ENCODE data around the gene GNS. TPM values are rescaled to one million over a fixed set of nuclear protein-coding genes. Genes with fewer than 3 reads are reported as not detected.

The GNS gene
- total RNA-seq, 2 donors from 2014 or later, result 76.5 to 106 TPM

DNA sequence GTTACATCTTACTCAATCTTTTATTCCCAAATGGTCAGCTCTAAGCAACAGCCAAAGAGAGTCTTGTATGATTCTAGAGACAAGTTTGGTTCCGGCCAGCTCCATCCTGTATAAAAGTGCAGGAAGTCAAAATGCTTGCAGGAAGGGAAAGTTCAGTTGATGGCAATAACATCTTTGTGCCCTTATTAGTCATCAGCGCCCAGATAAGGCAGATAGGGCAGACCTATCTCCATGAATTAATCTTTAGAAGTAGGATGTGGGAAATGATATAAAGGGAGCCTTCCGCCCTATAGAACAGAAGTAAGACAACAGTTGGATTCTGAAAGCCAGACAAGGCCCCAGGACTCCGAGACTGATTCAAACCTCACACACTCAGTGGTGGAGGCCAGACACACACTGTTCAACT, 6.4 kb downstream of the GNS start:
- Histone ChIP-seq H3K9me3 (no peaks in the 10 kb centered on the region), H3K27me3 (no peaks in the 10 kb centered on the region), H3K4me1 (peaks cover 0 to 19% of the 10 kb centered on the region in 2 donors), H3K27ac (peak overlapping the region in 1 of 2 donors; percentile 3), H3K36me3 (peaks cover 12% of the 10 kb centered on the region), H3K4me3 (no peak overlapping the region)
- TF ChIP-seq, protein P1, sequence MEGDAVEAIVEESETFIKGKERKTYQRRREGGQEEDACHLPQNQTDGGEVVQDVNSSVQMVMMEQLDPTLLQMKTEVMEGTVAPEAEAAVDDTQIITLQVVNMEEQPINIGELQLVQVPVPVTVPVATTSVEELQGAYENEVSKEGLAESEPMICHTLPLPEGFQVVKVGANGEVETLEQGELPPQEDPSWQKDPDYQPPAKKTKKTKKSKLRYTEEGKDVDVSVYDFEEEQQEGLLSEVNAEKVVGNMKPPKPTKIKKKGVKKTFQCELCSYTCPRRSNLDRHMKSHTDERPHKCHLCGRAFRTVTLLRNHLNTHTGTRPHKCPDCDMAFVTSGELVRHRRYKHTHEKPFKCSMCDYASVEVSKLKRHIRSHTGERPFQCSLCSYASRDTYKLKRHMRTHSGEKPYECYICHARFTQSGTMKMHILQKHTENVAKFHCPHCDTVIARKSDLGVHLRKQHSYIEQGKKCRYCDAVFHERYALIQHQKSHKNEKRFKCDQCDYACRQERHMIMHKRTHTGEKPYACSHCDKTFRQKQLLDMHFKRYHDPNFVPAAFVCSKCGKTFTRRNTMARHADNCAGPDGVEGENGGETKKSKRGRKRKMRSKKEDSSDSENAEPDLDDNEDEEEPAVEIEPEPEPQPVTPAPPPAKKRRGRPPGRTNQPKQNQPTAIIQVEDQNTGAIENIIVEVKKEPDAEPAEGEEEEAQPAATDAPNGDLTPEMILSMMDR (IDR thresholded peaks at IDR 0.05), result no peak
- no peak for DNase-seq (ENCODE audit: low spot score)

DNA sequence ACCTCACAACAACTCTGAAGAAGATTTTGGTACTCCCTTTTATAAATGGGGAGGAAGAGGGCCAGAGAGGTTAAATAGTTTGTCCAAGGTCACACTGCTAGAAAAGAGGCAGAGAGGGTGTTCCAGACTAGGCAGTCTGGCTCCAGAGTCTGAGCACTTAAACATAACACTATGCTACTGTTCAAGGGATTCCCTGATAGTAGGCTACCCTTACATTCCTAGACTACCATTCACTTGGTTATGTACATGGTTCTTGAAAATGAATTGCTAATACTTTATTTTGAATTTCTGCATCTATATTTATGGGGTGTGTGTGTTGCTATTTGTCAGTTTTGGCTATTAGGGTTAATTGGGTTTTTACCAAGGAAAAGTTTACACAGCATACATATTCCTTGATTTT, 7.2 kb downstream of the GNS start:
- H3K36me3 ChIP-seq, result peaks cover 12% of the 10 kb centered on the region
- peaks cover 0 to 13% of the 10 kb centered on the region in 2 donors for H3K4me1 ChIP-seq
- DNase-seq (ENCODE audit: low spot score), result no peak
- no peak overlapping the region for H3K4me3 ChIP-seq
- TF ChIP-seq, protein P1 (IDR thresholded peaks at IDR 0.05), result no peak
- peak overlapping the region in 1 of 2 donors; percentile 3 for H3K27ac ChIP-seq
- no peaks in the 10 kb centered on the region for H3K9me3 ChIP-seq
- H3K27me3 ChIP-seq, result no peaks in the 10 kb centered on the region

DNA sequence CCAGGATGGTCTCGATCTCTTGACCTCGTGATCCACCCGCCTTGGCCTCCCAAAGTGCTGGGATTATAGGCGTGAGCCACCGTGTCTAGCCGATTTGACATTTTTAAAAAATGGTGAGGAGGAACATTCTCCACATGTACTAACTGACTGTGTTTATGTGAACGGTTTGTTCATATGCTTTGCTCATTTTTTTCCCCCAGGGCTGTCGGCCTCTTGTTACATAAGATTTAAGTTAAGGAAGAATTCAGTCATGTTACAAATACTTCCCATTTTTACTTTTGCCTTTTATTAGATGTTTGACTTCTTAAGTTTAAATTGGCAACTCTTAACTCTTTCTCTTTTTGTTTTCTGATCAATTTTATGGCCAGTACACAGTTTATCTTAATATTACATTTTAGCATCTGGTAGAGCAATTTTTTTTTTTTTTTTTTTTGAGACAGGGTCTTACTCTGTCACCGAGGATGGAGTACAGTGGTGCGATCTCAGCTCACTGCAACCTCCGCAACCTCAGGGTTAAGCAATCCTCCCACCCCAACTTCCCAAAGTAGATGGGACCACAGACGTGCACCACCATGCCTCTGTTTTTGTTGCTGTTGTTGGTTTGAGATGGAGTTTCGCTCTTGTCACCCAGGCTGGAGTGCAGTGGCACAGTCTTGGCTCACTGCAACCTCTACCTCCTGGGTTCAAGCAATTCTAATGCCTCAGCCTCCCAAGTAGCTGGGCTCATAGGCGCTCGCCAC, 9.6 kb downstream of the GNS start:
- no peak overlapping the region for H3K27ac ChIP-seq
- no peak for DNase-seq (ENCODE audit: low spot score)
- TF ChIP-seq, protein P1 (IDR thresholded peaks at IDR 0.05), result no peak
- H3K36me3 ChIP-seq, result peaks cover 13% of the 10 kb centered on the region
- no peak overlapping the region for H3K4me3 ChIP-seq
- H3K27me3 ChIP-seq, result no peaks in the 10 kb centered on the region
- H3K9me3 ChIP-seq, result no peaks in the 10 kb centered on the region
- H3K4me1 ChIP-seq, result peaks cover 0 to 12% of the 10 kb centered on the region in 2 donors

DNA sequence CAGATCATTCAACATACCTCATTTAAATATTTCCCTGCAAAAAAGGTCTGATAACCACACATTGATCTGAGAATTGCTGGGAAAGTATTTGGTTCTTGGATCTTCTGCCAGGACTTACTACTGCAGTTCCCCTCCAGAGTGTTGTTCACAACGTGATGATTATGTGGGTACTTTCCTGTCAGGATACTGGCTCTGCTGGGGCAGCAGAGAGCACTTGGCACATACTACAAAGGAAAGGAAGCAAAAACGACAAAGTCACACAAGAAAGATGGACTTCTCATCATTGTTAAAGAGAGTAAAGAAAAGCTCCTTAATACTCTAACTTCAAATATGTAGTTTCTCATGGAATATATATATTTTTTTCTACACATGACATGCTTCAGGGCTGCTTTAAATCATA, 11.5 kb downstream of the GNS start:
- Histone ChIP-seq H3K4me3 (no peak overlapping the region), H3K27me3 (no peaks in the 10 kb centered on the region), H3K4me1 (peaks cover 0 to under 1% of the 10 kb centered on the region in 2 donors), H3K36me3 (peaks cover 32% of the 10 kb centered on the region), H3K9me3 (no peaks in the 10 kb centered on the region), H3K27ac (no peak overlapping the region)
- DNase-seq (ENCODE audit: low spot score), result no peak
- TF ChIP-seq, protein P1 (IDR thresholded peaks at IDR 0.05), result no peak

DNA sequence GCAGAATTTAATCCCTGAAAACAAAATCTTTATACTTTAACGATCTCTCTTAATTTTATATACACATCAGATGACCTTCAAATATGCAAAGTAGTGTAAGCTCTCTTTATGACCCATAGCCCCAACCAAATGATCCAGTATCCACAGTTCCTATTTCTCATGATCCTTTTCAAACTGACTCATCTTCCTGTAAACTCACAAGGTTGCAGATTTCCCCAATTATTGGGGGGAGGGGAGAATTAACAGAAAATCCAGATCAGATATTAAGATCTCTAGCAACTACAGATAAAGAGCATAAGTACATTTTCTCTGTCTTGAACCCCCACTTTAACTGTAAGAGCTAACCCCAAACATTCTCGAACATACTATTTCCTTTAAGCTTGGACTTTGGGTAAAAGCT, 12.5 kb downstream of the GNS start:
- Histone ChIP-seq H3K4me3 (no peak overlapping the region), H3K4me1 (no peaks in the 10 kb centered on the region), H3K27me3 (no peaks in the 10 kb centered on the region), H3K27ac (no peak overlapping the region), H3K36me3 (peaks cover 41% of the 10 kb centered on the region), H3K9me3 (no peaks in the 10 kb centered on the region)
- no peak for DNase-seq (ENCODE audit: low spot score)
- TF ChIP-seq, protein P1 (IDR thresholded peaks at IDR 0.05), result no peak

DNA sequence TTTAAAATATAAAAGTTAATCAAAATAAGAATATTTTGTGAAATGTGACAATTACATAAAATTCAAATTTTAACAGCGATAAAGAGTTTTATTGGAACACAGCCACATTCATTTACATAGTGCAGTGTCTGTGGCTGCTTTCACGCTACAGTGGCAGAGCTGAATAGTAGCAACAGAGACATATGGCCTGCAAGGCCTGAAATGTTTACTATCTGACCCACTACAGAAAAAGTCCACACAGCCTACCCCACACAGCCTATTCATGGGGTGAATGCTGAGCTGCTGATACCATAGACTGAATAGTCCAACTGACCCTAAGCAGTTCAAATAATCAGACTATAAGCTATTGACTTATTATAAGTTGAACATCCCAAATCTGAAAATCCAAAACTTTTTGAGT, 13.2 kb downstream of the GNS start:
- Histone ChIP-seq H3K36me3 (peaks cover 41% of the 10 kb centered on the region), H3K4me1 (no peaks in the 10 kb centered on the region), H3K9me3 (no peaks in the 10 kb centered on the region), H3K4me3 (no peak overlapping the region), H3K27me3 (no peaks in the 10 kb centered on the region), H3K27ac (no peak overlapping the region)
- DNase-seq (ENCODE audit: low spot score), result no peak
- TF ChIP-seq, protein P1 (IDR thresholded peaks at IDR 0.05), result no peak
